Stimulated activated CD4-positive, alpha-beta T cell treated with anti-CD3 and anti-CD28 coated beads, Interleukin-1b, Interleukin-23, amount 100 ng/mL, for 48 hours (primary cell): ENCODE measurements around the gene COA7.
A peak's percentile ranks its signal among the peaks of the same experiment; 100 is the strongest.
"Not testable (repeated sequence)": the region's sequence is repeated elsewhere in the genome, so short reads cannot be mapped to it uniquely, and the experiment has no call there.

Experiments used
- DNase-seq: peaks from one replicate; pipeline ENCODE4 v3.0.0-alpha.2; 2020

COA7 gene

GRCh38 chr1:52702886-52703787, 5.0 kb upstream of the COA7 start:
- peak; percentile 88 for DNase-seq

- no peak for DNase-seq
Measured at GRCh38 chr1:52695627-52696026, 2.5 kb downstream of the COA7 start.

GRCh38 chr1:52693843-52694242, 4.3 kb downstream of the COA7 start:
- DNase-seq = no peak

- not testable (repeated sequence) for DNase-seq
Measured at GRCh38 chr1:52693351-52693750, 4.8 kb downstream of the COA7 start.

GRCh38 chr1:52692697-52693096, 5.5 kb downstream of the COA7 start:
- no peak for DNase-seq

- no peak for DNase-seq
Measured at GRCh38 chr1:52691821-52692220, 6.3 kb downstream of the COA7 start.

GRCh38 chr1:52686830-52687229, 11.3 kb downstream of the COA7 start:
- no peak for DNase-seq

- peak; percentile 74 for DNase-seq
Measured at GRCh38 chr1:52686261-52686751, 11.8 kb downstream of the COA7 start.

GRCh38 chr1:52684545-52684944, 13.6 kb downstream of the COA7 start:
- DNase-seq = no peak

- no peak for DNase-seq
Measured at GRCh38 chr1:52683367-52683940, 14.7 kb downstream of the COA7 start.

- no peak for DNase-seq
Measured at GRCh38 chr1:52681136-52681535, 17.0 kb downstream of the COA7 start.

GRCh38 chr1:52680353-52680752, 17.8 kb downstream of the COA7 start:
- no peak for DNase-seq

GRCh38 chr1:52679498-52679897, 18.6 kb downstream of the COA7 start:
- no peak for DNase-seq

- no peak for DNase-seq
Measured at GRCh38 chr1:52679048-52679447, 19.1 kb downstream of the COA7 start.

GRCh38 chr1:52677076-52677806, 20.9 kb downstream of the COA7 start:
- no peak for DNase-seq

- no peak for DNase-seq
Measured at GRCh38 chr1:52676249-52676903, 21.8 kb downstream of the COA7 start.

GRCh38 chr1:52674497-52675384, 23.4 kb downstream of the COA7 start:
- no peak for DNase-seq

GRCh38 chr1:52673513-52673912, 24.6 kb downstream of the COA7 start:
- no peak for DNase-seq

- DNase-seq = no peak
Measured at GRCh38 chr1:52672946-52673345, 25.2 kb downstream of the COA7 start.

- DNase-seq = no peak
Measured at GRCh38 chr1:52670604-52671003, 27.5 kb downstream of the COA7 start.

- DNase-seq = no peak
Measured at GRCh38 chr1:52669696-52670095, 28.5 kb downstream of the COA7 start.

GRCh38 chr1:52668711-52669110, 29.4 kb downstream of the COA7 start:
- DNase-seq = no peak
